ENCODE results near the gene CHIA. TPM values are rescaled to one million over a fixed set of nuclear protein-coding genes. Genes with fewer than 3 reads are reported as not detected.

The CHIA gene
- total RNA-seq, 2 experiments from 2014 or later = not detected

- H3K4me1 ChIP-seq (ENCODE audit: insufficient read depth, low read length, poor library complexity, severe bottlenecking) = no peaks in the 10 kb centered on the region
- TF ChIP-seq CTCF (conservative IDR thresholded peaks at IDR 0.05; ENCODE audit: low read length) (no peak), EZH2phosphoT487 (IDR thresholded peaks at IDR 0.05; ENCODE audit: borderline replicate concordance, low read depth, low read length) (no peak)
These were observed 71.1 kb downstream of the CHIA start for GRCh38 chr1:111361761-111362160.

GRCh38 chr1:111364690-111365089 is 74.0 kb downstream of the CHIA start:
- Histone ChIP-seq H3K27ac (ENCODE audit: low read depth, low read length, poor library complexity, severe bottlenecking) (no peak overlapping the region), H3K4me1 (ENCODE audit: insufficient read depth, low read length, poor library complexity, severe bottlenecking) (no peaks in the 10 kb centered on the region), H3K9me3 (ENCODE audit: low read length) (no peaks in the 10 kb centered on the region), H3K36me3 (ENCODE audit: insufficient read depth, low read length) (no peaks in the 10 kb centered on the region), H3K4me2 (ENCODE audit: low read length) (no peak overlapping the region), H4K20me1 (ENCODE audit: insufficient read depth, low read length) (no peaks in the 10 kb centered on the region), H3K79me2 (ENCODE audit: insufficient read depth, low read depth, low read length) (no peaks in the 10 kb centered on the region), H3K4me3 (ENCODE audit: low read depth, low read length, poor library complexity, severe bottlenecking) (no peak overlapping the region), H3K9me2 (ENCODE audit: insufficient read depth, low read length) (no peaks in the 10 kb centered on the region), H2AFZ (ENCODE audit: low read length) (no peak overlapping the region)
- intact Hi-C loops (cut with micrococcal nuclease; ENCODE audit: unreplicated experiment) = no loop called here
- TF ChIP-seq EZH2phosphoT487 (IDR thresholded peaks at IDR 0.05; ENCODE audit: borderline replicate concordance, low read depth, low read length) (no peak), CTCF (conservative IDR thresholded peaks at IDR 0.05; ENCODE audit: low read length) (no peak)
- no peak for DNase-seq (ENCODE audit: low spot score)
- BruUV-seq (replicated peaks) = no TSS peak
- CTCF ChIA-PET (ENCODE audit: unreplicated experiment) = no interaction called here
- POLR2A ChIA-PET = no interaction called here

More at GRCh38 chr1:111361761-111362160, 71.1 kb downstream of the CHIA start:
- Histone ChIP-seq H3K9me2 (ENCODE audit: insufficient read depth, low read length) (no peaks in the 10 kb centered on the region), H3K27ac (ENCODE audit: low read depth, low read length, poor library complexity, severe bottlenecking) (no peak overlapping the region), H3K79me2 (ENCODE audit: insufficient read depth, low read depth, low read length) (no peaks in the 10 kb centered on the region), H3K4me2 (ENCODE audit: low read length) (no peak overlapping the region), H4K20me1 (ENCODE audit: insufficient read depth, low read length) (no peaks in the 10 kb centered on the region), H3K4me3 (ENCODE audit: low read depth, low read length, poor library complexity, severe bottlenecking) (no peak overlapping the region), H3K36me3 (ENCODE audit: insufficient read depth, low read length) (no peaks in the 10 kb centered on the region), H2AFZ (ENCODE audit: low read length) (no peak overlapping the region), H3K9me3 (ENCODE audit: low read length) (no peaks in the 10 kb centered on the region)
- ChIA-PET CTCF (ENCODE audit: unreplicated experiment) (no interaction called here), POLR2A (no interaction called here)
- intact Hi-C loops (cut with micrococcal nuclease; ENCODE audit: unreplicated experiment) = no loop called here
- DNase-seq (ENCODE audit: low spot score) = no peak
- BruUV-seq (replicated peaks) = no TSS peak

- H4K20me1 ChIP-seq (ENCODE audit: insufficient read depth, low read length) = no peaks in the 10 kb centered on the region
- no peaks in the 10 kb centered on the region for H3K9me2 ChIP-seq (ENCODE audit: insufficient read depth, low read length)
- H3K79me2 ChIP-seq (ENCODE audit: insufficient read depth, low read depth, low read length) = no peaks in the 10 kb centered on the region
- no peak overlapping the region for H3K4me3 ChIP-seq (ENCODE audit: low read depth, low read length, poor library complexity, severe bottlenecking)
- H3K36me3 ChIP-seq (ENCODE audit: insufficient read depth, low read length) = no peaks in the 10 kb centered on the region
- no peak for DNase-seq (ENCODE audit: low spot score)
- BruUV-seq (replicated peaks) = no TSS peak
- no peak overlapping the region for H2AFZ ChIP-seq (ENCODE audit: low read length)
- ChIA-PET CTCF (ENCODE audit: unreplicated experiment) (no interaction called here), POLR2A (interaction anchor here (0.8 to 1.2 kb wide), 3 partner anchors 10 to 1907 kb away, joined by 3 read pairs; no protein-coding TSS in a partner anchor)
- no peaks in the 10 kb centered on the region for H3K9me3 ChIP-seq (ENCODE audit: low read length)
- no peak overlapping the region for H3K27ac ChIP-seq (ENCODE audit: low read depth, low read length, poor library complexity, severe bottlenecking)
- TF ChIP-seq CTCF (conservative IDR thresholded peaks at IDR 0.05; ENCODE audit: low read length) = no peak
- TF ChIP-seq EZH2phosphoT487 (IDR thresholded peaks at IDR 0.05; ENCODE audit: borderline replicate concordance, low read depth, low read length) = no peak
- H3K4me1 ChIP-seq (ENCODE audit: insufficient read depth, low read length, poor library complexity, severe bottlenecking) = no peaks in the 10 kb centered on the region
- H3K4me2 ChIP-seq (ENCODE audit: low read length) = no peak overlapping the region
- intact Hi-C loops (cut with micrococcal nuclease; ENCODE audit: unreplicated experiment) = no loop called here
These were observed 75.6 kb downstream of the CHIA start for GRCh38 chr1:111366256-111366655.
